Uterus (tissue), 4 donors: ENCODE data around the gene NKAIN2. TPM values are rescaled to one million over a fixed set of nuclear protein-coding genes. Genes with fewer than 3 reads are reported as not detected.

Experiments
- DNase-seq, 2 donors: peaks; one replicate each; pipeline ENCODE4 v3.0.0-alpha.2; 2019 to 2020
- H3K27ac ChIP-seq, 2 donors: fragments of 200-600 bp; sonication (generic); 1 replicate in 1 of 2; 2 replicates in 1 of 2; pipeline ENCODE4 v1.5.1; 2016 to 2018
- H3K27me3 ChIP-seq, 2 donors: fragments of 200-600 bp; sonication (generic); one replicate each; pipeline ENCODE4 v1.5.1; 2018 to 2019; ENCODE audit warnings: control low read depth in 1 of 2
- H3K36me3 ChIP-seq, 2 donors: fragments of 200-600 bp; sonication (generic); one replicate each; pipeline ENCODE4 v1.5.1; 2019; ENCODE audit warnings: control low read depth in 1 of 2
- H3K4me1 ChIP-seq, 2 donors: fragments of 200-600 bp; sonication (generic); one replicate each; pipeline ENCODE4 v1.5.1; 2018 to 2019; ENCODE audit warnings: control low read depth in 1 of 2
- H3K4me3 ChIP-seq, 2 donors: fragments of 200-600 bp; sonication (generic); 1 replicate in 1 of 2; 2 replicates in 1 of 2; pipeline ENCODE4 v1.5.1; 2018 to 2019; ENCODE audit warnings: mild to moderate bottlenecking in 1 of 2
- H3K9me3 ChIP-seq, 2 donors: fragments of 200-600 bp; sonication (generic); one replicate each; pipeline ENCODE4 v1.5.1; 2019; ENCODE audit warnings: control low read depth in 1 of 2
- CTCF ChIP-seq, 4 experiments: fragments of 200-600 bp in 2 of 4; fragments of 450-650 bp in 2 of 4; sonication (generic) in 2 of 4; IDR thresholded peaks; one replicate each; pipeline ENCODE4 v1.5.1; 2016 to 2019; ENCODE audit warnings: antibody characterized with exemption in 4 of 4, mild to moderate bottlenecking in 2 of 4, moderate library complexity in 1 of 4
- POLR2A ChIP-seq, 2 donors: fragments of 450-650 bp; IDR thresholded peaks; one replicate each; pipeline ENCODE4 v1.6.1; 2016; ENCODE audit warnings: antibody characterized with exemption in 2 of 2, mild to moderate bottlenecking in 1 of 2, moderate library complexity in 1 of 2
- intact Hi-C: fragments of 100-400 bp; cut with DNase I; formaldehyde crosslinking; loops from one replicate; pipeline ENCODE4 v1.15.1; 2023; ENCODE audit warnings: low total_unique reads
- total RNA-seq, 4 donors: library from RNA; depleted of rRNA in 3 of 4; stranded (reverse); fragments of >200 nt in 3 of 4; gene quantifications; one replicate each; pipeline versions ENCODE4 v1.1.0 to v1.2.4, GENCODE V29; 2014 to 2023
- donor health status: DM: yes; HTN: yes; CAD: no.

NKAIN2 gene
- total RNA-seq, 4 donors from 2014 or later: 0.59 to 1.1 (median 1.0) TPM; not detected in 1

GRCh38 chr6:123830120-123830519 is 26.5 kb downstream of the NKAIN2 start:
- H3K27ac ChIP-seq: no peak overlapping the region
- no peaks in the 10 kb centered on the region for H3K36me3 ChIP-seq
- intact Hi-C loops: no loop called here
- no peaks in the 10 kb centered on the region for H3K27me3 ChIP-seq
- H3K4me1 ChIP-seq: no peaks in the 10 kb centered on the region
- H3K9me3 ChIP-seq: no peaks in the 10 kb centered on the region
- DNase-seq: no peak
- no peak overlapping the region for H3K4me3 ChIP-seq
- no peak for TF ChIP-seq POLR2A (IDR thresholded peaks at IDR 0.05)
- TF ChIP-seq CTCF (IDR thresholded peaks at IDR 0.05): no peak

- DNase-seq: no peak
- H3K4me1 ChIP-seq: no peaks in the 10 kb centered on the region
- H3K27ac ChIP-seq: no peak overlapping the region
- intact Hi-C loops: no loop called here
- H3K4me3 ChIP-seq: no peak overlapping the region
- TF ChIP-seq CTCF (IDR thresholded peaks at IDR 0.05) (no peak), POLR2A (IDR thresholded peaks at IDR 0.05) (no peak)
- no peaks in the 10 kb centered on the region for H3K36me3 ChIP-seq
- no peaks in the 10 kb centered on the region for H3K27me3 ChIP-seq
- no peaks in the 10 kb centered on the region for H3K9me3 ChIP-seq
Measured at GRCh38 chr6:123838505-123839234, 35.0 kb downstream of the NKAIN2 start.

- DNase-seq: no peak
- intact Hi-C loops: no loop called here
- no peak overlapping the region for H3K27ac ChIP-seq
- H3K27me3 ChIP-seq: no peaks in the 10 kb centered on the region
- no peaks in the 10 kb centered on the region for H3K4me1 ChIP-seq
- no peaks in the 10 kb centered on the region for H3K36me3 ChIP-seq
- no peaks in the 10 kb centered on the region for H3K9me3 ChIP-seq
- no peak overlapping the region for H3K4me3 ChIP-seq
- TF ChIP-seq POLR2A (IDR thresholded peaks at IDR 0.05) (no peak), CTCF (IDR thresholded peaks at IDR 0.05) (no peak)
Measured at GRCh38 chr6:123841067-123841896, 37.6 kb downstream of the NKAIN2 start.

GRCh38 chr6:123844011-123844410 is 40.3 kb downstream of the NKAIN2 start:
- no peak overlapping the region for H3K4me3 ChIP-seq
- H3K4me1 ChIP-seq: no peaks in the 10 kb centered on the region
- intact Hi-C loops: no loop called here
- H3K27me3 ChIP-seq: no peaks in the 10 kb centered on the region
- no peak overlapping the region for H3K27ac ChIP-seq
- no peaks in the 10 kb centered on the region for H3K9me3 ChIP-seq
- no peaks in the 10 kb centered on the region for H3K36me3 ChIP-seq
- TF ChIP-seq CTCF (IDR thresholded peaks at IDR 0.05) (no peak), POLR2A (IDR thresholded peaks at IDR 0.05) (no peak)
- no peak for DNase-seq

GRCh38 chr6:123848347-123848746 is 44.7 kb downstream of the NKAIN2 start:
- H3K36me3 ChIP-seq: no peaks in the 10 kb centered on the region
- no peak overlapping the region for H3K27ac ChIP-seq
- no peak overlapping the region for H3K4me3 ChIP-seq
- H3K27me3 ChIP-seq: no peaks in the 10 kb centered on the region
- no peaks in the 10 kb centered on the region for H3K9me3 ChIP-seq
- intact Hi-C loops: no loop called here
- H3K4me1 ChIP-seq: no peaks in the 10 kb centered on the region
- TF ChIP-seq CTCF (IDR thresholded peaks at IDR 0.05) (no peak), POLR2A (IDR thresholded peaks at IDR 0.05) (no peak)
- no peak for DNase-seq
